ENCODE data around the gene MCM9.

DNA sequence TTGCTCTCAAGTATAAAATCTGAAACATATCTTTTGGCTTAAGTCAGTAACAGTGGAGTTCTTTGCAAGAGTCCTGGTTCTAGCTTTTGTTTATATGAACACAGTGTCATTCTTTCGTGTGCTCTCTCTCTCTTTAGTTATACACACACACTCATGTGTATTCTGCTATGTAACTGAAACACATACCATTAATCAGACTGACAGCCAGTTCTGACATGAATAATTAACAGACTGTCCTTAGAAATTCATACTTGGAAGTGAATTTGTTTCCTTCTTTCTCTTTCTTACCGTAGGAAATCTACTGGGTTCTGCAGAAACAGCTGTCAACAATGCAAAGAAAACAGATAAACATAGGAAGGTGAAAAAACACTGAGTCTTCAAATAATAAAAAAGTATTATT lies 2.5 kb downstream of the MCM9 start:
- TF ChIP-seq POLR2A (IDR thresholded peaks at IDR 0.05), result no peak
- TF ChIP-seq, protein P1, sequence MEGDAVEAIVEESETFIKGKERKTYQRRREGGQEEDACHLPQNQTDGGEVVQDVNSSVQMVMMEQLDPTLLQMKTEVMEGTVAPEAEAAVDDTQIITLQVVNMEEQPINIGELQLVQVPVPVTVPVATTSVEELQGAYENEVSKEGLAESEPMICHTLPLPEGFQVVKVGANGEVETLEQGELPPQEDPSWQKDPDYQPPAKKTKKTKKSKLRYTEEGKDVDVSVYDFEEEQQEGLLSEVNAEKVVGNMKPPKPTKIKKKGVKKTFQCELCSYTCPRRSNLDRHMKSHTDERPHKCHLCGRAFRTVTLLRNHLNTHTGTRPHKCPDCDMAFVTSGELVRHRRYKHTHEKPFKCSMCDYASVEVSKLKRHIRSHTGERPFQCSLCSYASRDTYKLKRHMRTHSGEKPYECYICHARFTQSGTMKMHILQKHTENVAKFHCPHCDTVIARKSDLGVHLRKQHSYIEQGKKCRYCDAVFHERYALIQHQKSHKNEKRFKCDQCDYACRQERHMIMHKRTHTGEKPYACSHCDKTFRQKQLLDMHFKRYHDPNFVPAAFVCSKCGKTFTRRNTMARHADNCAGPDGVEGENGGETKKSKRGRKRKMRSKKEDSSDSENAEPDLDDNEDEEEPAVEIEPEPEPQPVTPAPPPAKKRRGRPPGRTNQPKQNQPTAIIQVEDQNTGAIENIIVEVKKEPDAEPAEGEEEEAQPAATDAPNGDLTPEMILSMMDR (IDR thresholded peaks at IDR 0.05), result no peak

All from right lobe of liver (tissue), 4 donors.